Measurements from ENCODE around the gene TBX4. TPM values are rescaled to one million over a fixed set of nuclear protein-coding genes. Genes with fewer than 3 reads are reported as not detected.

The TBX4 gene
- total RNA-seq, 4 donors from 2014 or later: 2.4 TPM; not detected in 3

DNA sequence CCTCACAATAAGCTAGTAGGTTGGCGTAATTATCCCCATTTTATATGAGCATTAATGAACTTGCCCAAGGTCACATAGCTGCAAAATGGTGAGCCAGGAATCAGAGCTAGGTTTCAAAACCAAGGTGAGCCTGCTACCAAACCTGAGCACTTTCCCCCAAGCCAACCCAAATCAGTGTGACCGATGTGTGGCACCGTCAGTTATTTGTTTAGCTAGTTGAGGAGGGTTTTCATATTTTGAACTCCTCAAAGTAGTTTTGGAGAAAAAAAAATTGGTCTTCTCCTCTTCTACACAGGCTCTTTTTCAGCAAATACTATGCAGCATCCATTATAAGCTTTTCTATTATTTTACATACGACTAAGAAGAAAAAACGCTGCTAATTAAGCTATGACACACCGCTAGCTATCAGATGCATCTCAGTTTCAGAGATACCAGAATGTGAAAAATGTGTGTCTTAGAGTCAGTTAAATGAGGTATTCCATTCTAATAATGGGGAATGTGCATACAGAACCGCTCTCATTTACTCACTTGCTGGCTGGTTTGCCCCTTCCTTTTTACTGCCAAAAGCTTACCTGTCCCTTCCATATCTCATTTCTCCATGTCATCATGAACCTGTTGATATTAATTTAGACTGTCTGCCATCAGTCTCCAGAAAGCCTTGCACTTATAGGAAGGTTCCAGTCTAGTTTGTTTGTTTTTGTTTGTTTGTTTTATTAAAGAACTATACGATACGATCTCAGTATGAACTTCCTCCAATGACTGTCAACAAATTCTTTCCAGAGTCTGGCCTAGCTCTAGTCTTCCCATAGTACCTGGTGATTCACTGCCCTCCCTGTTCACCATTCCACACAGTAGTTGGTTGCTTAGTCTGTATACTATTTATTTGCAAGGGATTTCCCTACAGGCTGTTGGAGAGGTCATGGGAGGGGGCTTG lies 2.2 kb upstream of the TBX4 start:
- Histone ChIP-seq H3K4me1 (peaks cover 18 to 27% (median 20%) of the 10 kb centered on the region in 4 donors), H3K27ac (no peak overlapping the region), H3K27me3 (peaks cover 96% of the 10 kb centered on the region), H3K9me3 (no peaks in the 10 kb centered on the region), H3K36me3 (no peaks in the 10 kb centered on the region), H3K4me3 (no peak overlapping the region)
- DNase-seq: no peak
- WGBS, 2 donors (ENCODE audit: low coverage in 1 of 2): 75 to 86% methylated on average over 7 to 9 of the region's 9 CpGs
- TF ChIP-seq POLR2AphosphoS5 (IDR thresholded peaks at IDR 0.05) (no peak), POLR2A (IDR thresholded peaks at IDR 0.05) (no peak), EP300 (IDR thresholded peaks at IDR 0.05; ENCODE audit: low read depth) (no peak)
- TF ChIP-seq, protein P1, sequence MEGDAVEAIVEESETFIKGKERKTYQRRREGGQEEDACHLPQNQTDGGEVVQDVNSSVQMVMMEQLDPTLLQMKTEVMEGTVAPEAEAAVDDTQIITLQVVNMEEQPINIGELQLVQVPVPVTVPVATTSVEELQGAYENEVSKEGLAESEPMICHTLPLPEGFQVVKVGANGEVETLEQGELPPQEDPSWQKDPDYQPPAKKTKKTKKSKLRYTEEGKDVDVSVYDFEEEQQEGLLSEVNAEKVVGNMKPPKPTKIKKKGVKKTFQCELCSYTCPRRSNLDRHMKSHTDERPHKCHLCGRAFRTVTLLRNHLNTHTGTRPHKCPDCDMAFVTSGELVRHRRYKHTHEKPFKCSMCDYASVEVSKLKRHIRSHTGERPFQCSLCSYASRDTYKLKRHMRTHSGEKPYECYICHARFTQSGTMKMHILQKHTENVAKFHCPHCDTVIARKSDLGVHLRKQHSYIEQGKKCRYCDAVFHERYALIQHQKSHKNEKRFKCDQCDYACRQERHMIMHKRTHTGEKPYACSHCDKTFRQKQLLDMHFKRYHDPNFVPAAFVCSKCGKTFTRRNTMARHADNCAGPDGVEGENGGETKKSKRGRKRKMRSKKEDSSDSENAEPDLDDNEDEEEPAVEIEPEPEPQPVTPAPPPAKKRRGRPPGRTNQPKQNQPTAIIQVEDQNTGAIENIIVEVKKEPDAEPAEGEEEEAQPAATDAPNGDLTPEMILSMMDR (IDR thresholded peaks at IDR 0.05): no peak
- intact Hi-C loops (cut with DNase I; ENCODE audit: low total_unique reads): no loop called here
- in situ Hi-C loops (cut with MboI; ENCODE audit: low pct_ligation_motif_present in 1 of 4, low pct_unique_long_range_greater_than_20kb in 1 of 4, low sequenced_read_pairs in 3 of 4): loop anchor here in 3 of 4 donors (25.0 kb wide), 1 partner anchor 387 kb away; no protein-coding TSS in a partner anchor

DNA sequence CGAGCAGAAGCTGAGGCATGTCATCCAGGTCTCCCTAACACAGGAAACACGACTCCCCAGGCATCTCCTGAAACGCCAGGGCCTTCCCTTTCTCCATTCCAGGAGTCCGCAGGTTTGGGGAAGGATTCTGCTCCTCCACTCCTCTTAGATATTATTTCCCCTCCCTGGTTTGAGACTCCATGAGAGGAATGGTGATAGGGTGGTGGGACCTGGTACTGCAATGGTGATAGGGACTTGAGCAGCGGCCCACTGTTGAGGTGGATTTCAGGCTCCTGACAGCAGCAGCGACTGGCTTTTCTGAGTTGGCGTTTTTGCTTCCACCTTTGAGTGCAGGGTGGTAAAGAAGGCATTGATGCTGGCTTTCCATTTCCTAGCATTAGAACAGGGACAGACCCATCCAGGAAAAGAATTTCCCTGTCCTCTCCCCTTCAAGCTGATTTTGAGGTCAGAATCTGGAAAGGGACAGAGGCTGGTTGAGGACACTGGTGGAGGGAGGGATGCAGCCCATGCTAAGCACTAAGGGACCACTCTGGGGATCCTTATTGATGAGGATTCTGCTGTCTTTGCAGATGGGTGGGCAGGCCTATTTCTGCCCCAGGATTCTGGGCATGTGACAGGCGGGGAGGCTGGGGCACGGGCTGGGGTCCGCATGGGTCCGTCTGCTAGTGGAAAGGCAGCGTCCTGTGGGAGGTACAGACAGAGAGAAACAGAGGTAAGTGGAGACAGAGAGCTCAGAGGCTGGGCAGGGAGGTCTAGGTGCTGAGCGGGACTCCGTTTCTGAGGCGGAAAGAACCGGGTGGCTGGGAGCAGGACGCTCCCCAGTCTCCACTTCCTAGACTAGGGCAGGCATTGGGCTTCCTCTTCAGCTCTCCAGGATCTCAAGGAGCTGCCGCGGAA lies 1.3 kb upstream of the TBX4 start:
- DNase-seq: no peak
- Histone ChIP-seq H3K36me3 (no peaks in the 10 kb centered on the region), H3K4me3 (peak overlapping the region in 1 of 4 donors; percentile 42), H3K27me3 (peaks cover 99% of the 10 kb centered on the region), H3K4me1 (peaks cover 18 to 30% (median 21%) of the 10 kb centered on the region in 4 donors), H3K27ac (no peak overlapping the region), H3K9me3 (no peaks in the 10 kb centered on the region)
- intact Hi-C loops (cut with DNase I; ENCODE audit: low total_unique reads): no loop called here
- 77 to 100% methylated on average over 2 to 19 of the region's 19 CpGs for WGBS, 2 donors (ENCODE audit: low coverage in 1 of 2)
- no peak for TF ChIP-seq POLR2AphosphoS5 (IDR thresholded peaks at IDR 0.05)
- TF ChIP-seq, protein P1 (IDR thresholded peaks at IDR 0.05): no peak
- no peak for TF ChIP-seq POLR2A (IDR thresholded peaks at IDR 0.05)
- in situ Hi-C loops (cut with MboI; ENCODE audit: low pct_ligation_motif_present in 1 of 4, low pct_unique_long_range_greater_than_20kb in 1 of 4, low sequenced_read_pairs in 3 of 4): no loop called here

DNA sequence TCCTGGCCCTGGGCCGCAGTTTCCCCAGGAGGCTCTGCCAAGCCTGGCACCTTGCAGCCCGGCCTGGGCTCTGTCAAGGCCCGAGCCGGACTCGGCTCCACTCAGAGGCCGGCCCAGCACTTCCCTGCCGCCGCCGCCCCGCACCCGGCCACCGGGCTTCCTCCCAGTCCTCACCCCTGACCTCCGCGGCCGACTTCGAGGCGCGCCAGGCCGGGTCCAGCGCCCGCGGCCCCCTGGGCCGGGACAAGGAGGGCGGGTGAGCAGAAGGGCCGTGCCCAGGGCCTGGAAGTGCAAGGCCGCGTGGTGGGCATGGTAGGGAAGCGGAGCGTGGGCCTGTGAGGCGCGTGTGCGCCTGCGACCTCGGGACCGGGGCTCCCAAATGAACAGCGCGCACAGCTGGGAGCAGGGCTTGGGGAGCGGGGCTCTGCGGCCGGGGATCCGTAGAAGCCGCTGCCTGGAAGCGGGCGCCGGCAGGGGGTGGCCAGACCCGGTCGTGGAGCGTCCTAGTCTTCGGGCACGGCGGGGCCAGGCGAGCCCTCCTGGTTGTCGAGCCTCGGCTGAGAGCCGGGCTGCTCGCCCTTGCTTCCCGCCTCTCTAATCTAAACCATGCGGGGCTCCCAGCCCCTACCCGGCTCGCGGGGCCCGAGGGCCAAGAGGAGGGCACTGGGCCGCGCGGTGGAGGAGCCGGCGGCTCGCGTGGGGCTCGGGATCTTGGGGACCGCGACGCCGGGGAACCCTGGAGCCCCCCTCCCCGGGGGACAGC lies 503 bp upstream of the TBX4 start:
- intact Hi-C loops (cut with DNase I; ENCODE audit: low total_unique reads): no loop called here
- 16% methylated on average over 55 of the region's 75 CpGs; no CpG with 5 or more reads in 1 of the 2 donors for WGBS, 2 donors (ENCODE audit: low coverage in 1 of 2)
- H3K27ac ChIP-seq: no peak overlapping the region

More for the DNA sequence above, 503 bp upstream of the TBX4 start:
- Histone ChIP-seq H3K36me3 (no peaks in the 10 kb centered on the region), H3K4me3 (peak overlapping the region in 3 of 4 donors; percentile 5 to 42 (median 24)), H3K4me1 (peaks cover 18 to 30% (median 21%) of the 10 kb centered on the region in 4 donors), H3K27me3 (peaks cover 99% of the 10 kb centered on the region), H3K9me3 (no peaks in the 10 kb centered on the region)
- in situ Hi-C loops (cut with MboI; ENCODE audit: low pct_ligation_motif_present in 1 of 4, low pct_unique_long_range_greater_than_20kb in 1 of 4, low sequenced_read_pairs in 3 of 4): no loop called here
- TF ChIP-seq POLR2A (IDR thresholded peaks at IDR 0.05) (no peak), POLR2AphosphoS5 (IDR thresholded peaks at IDR 0.05) (no peak), EP300 (IDR thresholded peaks at IDR 0.05; ENCODE audit: low read depth) (no peak)
- TF ChIP-seq, protein P1 (IDR thresholded peaks at IDR 0.05): no peak
- no peak for DNase-seq

Measured in transverse colon (tissue), 4 donors.